Superior temporal gyrus (tissue), 1 donor: ENCODE data around the gene HS3ST5.
"Not testable (repeated sequence)": the region's sequence is repeated elsewhere in the genome, so short reads cannot be mapped to it uniquely, and the experiment has no call there.

Experiments
- DNase-seq: peaks from one replicate; pipeline ENCODE4 v3.0.0-alpha.2; 2016; ENCODE audit errors: extremely low spot score

The HS3ST5 gene

GRCh38 chr6:114277220-114277619, 65.6 kb downstream of the HS3ST5 start:
- no peak for DNase-seq

GRCh38 chr6:114276783-114277182, 66.0 kb downstream of the HS3ST5 start:
- DNase-seq: no peak

- no peak for DNase-seq
Measured at GRCh38 chr6:114274836-114275235, 68.0 kb downstream of the HS3ST5 start.

GRCh38 chr6:114272582-114272981, 70.2 kb downstream of the HS3ST5 start:
- DNase-seq: no peak

GRCh38 chr6:114271405-114271804, 71.4 kb downstream of the HS3ST5 start:
- no peak for DNase-seq

- no peak for DNase-seq
Measured at GRCh38 chr6:114267897-114268296, 74.9 kb downstream of the HS3ST5 start.

GRCh38 chr6:114260810-114261209, 82.0 kb downstream of the HS3ST5 start:
- no peak for DNase-seq

GRCh38 chr6:114258376-114258775, 84.4 kb downstream of the HS3ST5 start:
- DNase-seq: no peak

- no peak for DNase-seq
Measured at GRCh38 chr6:114253431-114253830, 89.4 kb downstream of the HS3ST5 start.

GRCh38 chr6:114249522-114249921, 93.3 kb downstream of the HS3ST5 start:
- no peak for DNase-seq

GRCh38 chr6:114247101-114247500, 95.7 kb downstream of the HS3ST5 start:
- no peak for DNase-seq

GRCh38 chr6:114240796-114241195, 102.0 kb downstream of the HS3ST5 start:
- no peak for DNase-seq

GRCh38 chr6:114228675-114229074, 114.1 kb downstream of the HS3ST5 start:
- no peak for DNase-seq

GRCh38 chr6:114227944-114228468, 114.8 kb downstream of the HS3ST5 start:
- no peak for DNase-seq

- DNase-seq: no peak
Measured at GRCh38 chr6:114220241-114220640, 122.6 kb downstream of the HS3ST5 start.

GRCh38 chr6:114218437-114219340, 124.1 kb downstream of the HS3ST5 start:
- DNase-seq: no peak

- DNase-seq: not testable (repeated sequence)
Measured at GRCh38 chr6:114217996-114218395, 124.8 kb downstream of the HS3ST5 start.

- peak; percentile 34 for DNase-seq
Measured at GRCh38 chr6:114216789-114217467, 125.9 kb downstream of the HS3ST5 start.

- no peak for DNase-seq
Measured at GRCh38 chr6:114210467-114210866, 132.4 kb downstream of the HS3ST5 start.

GRCh38 chr6:114203460-114203859, 139.4 kb downstream of the HS3ST5 start:
- no peak for DNase-seq

- no peak for DNase-seq
Measured at GRCh38 chr6:114202389-114202788, 140.4 kb downstream of the HS3ST5 start.

- DNase-seq: no peak
Measured at GRCh38 chr6:114200891-114201290, 141.9 kb downstream of the HS3ST5 start.
